Right lobe of liver (tissue), 6 donors: ENCODE results near the gene NAPA. TPM values are rescaled to one million over a fixed set of nuclear protein-coding genes. Genes with fewer than 3 reads are reported as not detected.

Experiments
- ATAC-seq, 4 donors: fragments of 200-7000 bp; cut with Tn5 transposase; one replicate each; pipeline ENCODE4 v1.9.1; 2020; ENCODE audit warnings: mild to moderate bottlenecking in 4 of 4, moderate library complexity in 4 of 4
- DNase-seq, 3 donors: peaks; one replicate each; pipeline ENCODE4 v3.0.0-alpha.2; 2020
- H3K27ac ChIP-seq, 3 donors: fragments of 200-600 bp; one replicate each; pipeline ENCODE4 v1.8.0; 2022
- H3K27me3 ChIP-seq, 2 donors: fragments of 200-600 bp; one replicate each; pipeline ENCODE4 v1.8.0; 2022
- H3K36me3 ChIP-seq, 4 donors: fragments of 200-600 bp; sonication (generic) in 1 of 4; one replicate each; pipeline versions ENCODE4 v1.5.1 to v1.8.0; 2017 to 2022; ENCODE audit warnings: control low read depth in 1 of 4
- H3K4me1 ChIP-seq, 4 donors: fragments of 200-600 bp; sonication (generic) in 1 of 4; one replicate each; pipeline versions ENCODE4 v1.5.1 to v1.8.0; 2017 to 2022; ENCODE audit warnings: control low read depth in 1 of 4
- H3K4me3 ChIP-seq, 3 donors: fragments of 200-600 bp; one replicate each; pipeline ENCODE4 v1.8.0; 2022
- H3K9me3 ChIP-seq, 4 donors: fragments of 200-600 bp; sonication (generic) in 1 of 4; one replicate each; pipeline versions ENCODE4 v1.5.1 to v1.8.0; 2017 to 2022; ENCODE audit warnings: control low read depth in 1 of 4
- CTCF ChIP-seq, 4 donors: fragments of 200-600 bp in 3 of 4; fragments of 450-650 bp in 1 of 4; IDR thresholded peaks; one replicate each; pipeline versions ENCODE4 v1.5.1 to v1.8.0; 2016 to 2022; ENCODE audit warnings: antibody characterized with exemption in 4 of 4, mild to moderate bottlenecking in 2 of 4
- POLR2A ChIP-seq: fragments of 450-650 bp; IDR thresholded peaks from one replicate; pipeline ENCODE4 v1.6.1; 2017; ENCODE audit warnings: antibody characterized with exemption, mild to moderate bottlenecking
- WGBS: methylation state at CpG from one replicate; pipeline ENCODE4 v1.1.6; 2018; ENCODE audit warnings: low coverage, low lambda C conversion rate; ENCODE audit not compliant: insufficient coverage; ENCODE audit errors: missing lambda C conversion rate; 5-methylcytosine and 5-hydroxymethylcytosine counted together
- intact Hi-C, 2 donors: fragments of 100-400 bp; cut with DNase I; formaldehyde crosslinking; loops; one replicate each; pipeline versions ENCODE4 v1.11.2 to v1.14.1; 2022
- total RNA-seq, 6 experiments: library from RNA; depleted of rRNA in 2 of 6; stranded (reverse); fragments of >200 nt in 2 of 6; fragmentation: NEBNext Ultra II Directional in 3 of 6; extraction: Animal tissue kit (Norgen Biotek cat#: 25700) in 3 of 6; gene quantifications; one replicate each; pipeline versions ENCODE4 v1.1.0 to v1.2.4, GENCODE V29; 2016 to 2023
- donor health status: DM: no; HTN: yes; CAD: no.
- donor health status: DM: no; HTN: no; CAD: no.
- donor health status: DM: no; HTN: no; CAD: no.
- donor health status: DM: no; HTN: yes; CAD: no.
- donor health status: DM: no; HTN: yes; CAD: no.

NAPA gene
- total RNA-seq, 6 experiments from 2014 or later: 83.0 to 179 (median 96.0) TPM

- ATAC-seq: no peak
- Histone ChIP-seq H3K4me3 (peak overlapping the region; percentile 94 to 98 (median 97)), H3K27me3 (no peaks in the 10 kb centered on the region), H3K27ac (peak overlapping the region; percentile 91 to 98 (median 96)), H3K9me3 (no peaks in the 10 kb centered on the region), H3K36me3 (no peaks in the 10 kb centered on the region), H3K4me1 (peaks cover 0 to 40% (median 10%) of the 10 kb centered on the region in 4 donors)
- peak in 1 of 3 donors; percentile 69 for DNase-seq
- intact Hi-C loops: no loop called here
- TF ChIP-seq CTCF (IDR thresholded peaks at IDR 0.05): no peak
- TF ChIP-seq POLR2A: no peak
- WGBS: 1% methylated on average over 30 of the region's 40 CpGs
These were observed 553 bp downstream of the NAPA start for GRCh38 chr19:47514151-47514868.

- ATAC-seq: no peak
- H3K4me3 ChIP-seq: peak overlapping the region; percentile 94 to 98 (median 97)
- WGBS: 19% methylated on average over 8 of the region's 8 CpGs
- no peak for DNase-seq
- intact Hi-C loops: no loop called here
- no peaks in the 10 kb centered on the region for H3K9me3 ChIP-seq
- no peak for TF ChIP-seq CTCF (IDR thresholded peaks at IDR 0.05)
- no peak for TF ChIP-seq POLR2A
- peaks cover 0 to 54% (median 15%) of the 10 kb centered on the region in 4 donors for H3K4me1 ChIP-seq
- no peaks in the 10 kb centered on the region for H3K27me3 ChIP-seq
- H3K36me3 ChIP-seq: no peaks in the 10 kb centered on the region
- H3K27ac ChIP-seq: peak overlapping the region; percentile 59 to 98 (median 74)
These were observed 1.9 kb downstream of the NAPA start for GRCh38 chr19:47512948-47513319.

GRCh38 chr19:47512183-47512947 is 2.5 kb downstream of the NAPA start:
- Histone ChIP-seq H3K36me3 (no peaks in the 10 kb centered on the region), H3K4me3 (peak overlapping the region; percentile 94 to 98 (median 97)), H3K4me1 (peaks cover 0 to 60% (median 18%) of the 10 kb centered on the region in 4 donors), H3K9me3 (no peaks in the 10 kb centered on the region), H3K27me3 (no peaks in the 10 kb centered on the region), H3K27ac (peak overlapping the region; percentile 59 to 98 (median 74))
- intact Hi-C loops: no loop called here
- ATAC-seq (peak; percentile 4 to 19 (median 18)), DNase-seq (peak in 2 of 3 donors; percentile 65 to 87)
- 18% methylated on average over 9 of the region's 11 CpGs for WGBS
- TF ChIP-seq POLR2A: peak; percentile 69
- TF ChIP-seq CTCF (IDR thresholded peaks at IDR 0.05): no peak

GRCh38 chr19:47511681-47512080 is 3.2 kb downstream of the NAPA start:
- Histone ChIP-seq H3K4me1 (peaks cover 0 to 62% (median 22%) of the 10 kb centered on the region in 4 donors), H3K27ac (peak overlapping the region; percentile 59 to 98 (median 74)), H3K4me3 (peak overlapping the region; percentile 94 to 98 (median 97)), H3K27me3 (no peaks in the 10 kb centered on the region), H3K36me3 (no peaks in the 10 kb centered on the region), H3K9me3 (no peaks in the 10 kb centered on the region)
- DNase-seq: no peak
- WGBS: 43% methylated on average over 4 of the region's 7 CpGs
- intact Hi-C loops: no loop called here
- no peak for TF ChIP-seq CTCF (IDR thresholded peaks at IDR 0.05)
- no peak for TF ChIP-seq POLR2A
- ATAC-seq: no peak
